GOT3 (cell line): ENCODE results near the gene ZNF24.

Experiments used
- DNase-seq: peaks from one replicate; lab custom pipeline; 2025; ENCODE audit warnings: mixed read lengths; lab: John Stamatoyannopoulos, UW

ZNF24 gene

GRCh38 chr18:35352778-35353177 is 8.6 kb upstream of the ZNF24 start:
- no peak for DNase-seq

GRCh38 chr18:35352283-35352682 is 8.1 kb upstream of the ZNF24 start:
- no peak for DNase-seq

- DNase-seq = no peak
Measured at GRCh38 chr18:35348001-35348400, 3.8 kb upstream of the ZNF24 start.

GRCh38 chr18:35345950-35346349 is 1.7 kb upstream of the ZNF24 start:
- DNase-seq = no peak

GRCh38 chr18:35345460-35345921 is 1.3 kb upstream of the ZNF24 start:
- no peak for DNase-seq

GRCh38 chr18:35344736-35345459 is 678 bp upstream of the ZNF24 start:
- DNase-seq = no peak

GRCh38 chr18:35343488-35343935 is 708 bp downstream of the ZNF24 start:
- no peak for DNase-seq

GRCh38 chr18:35337286-35337685 is 6.9 kb downstream of the ZNF24 start:
- no peak for DNase-seq

- DNase-seq = no peak
Measured at GRCh38 chr18:35335866-35336265, 8.4 kb downstream of the ZNF24 start.

- no peak for DNase-seq
Measured at GRCh38 chr18:35334821-35335220, 9.4 kb downstream of the ZNF24 start.

- no peak for DNase-seq
Measured at GRCh38 chr18:35334212-35334611, 10.0 kb downstream of the ZNF24 start.

- no peak for DNase-seq
Measured at GRCh38 chr18:35331367-35332087, 12.7 kb downstream of the ZNF24 start.

GRCh38 chr18:35328868-35329267 is 15.4 kb downstream of the ZNF24 start:
- no peak for DNase-seq

GRCh38 chr18:35326695-35327387 is 17.4 kb downstream of the ZNF24 start:
- no peak for DNase-seq

- no peak for DNase-seq
Measured at GRCh38 chr18:35324926-35325655, 19.1 kb downstream of the ZNF24 start.

- DNase-seq = no peak
Measured at GRCh38 chr18:35322486-35323458, 21.4 kb downstream of the ZNF24 start.

GRCh38 chr18:35311496-35311895 is 32.7 kb downstream of the ZNF24 start:
- DNase-seq = no peak

GRCh38 chr18:35306588-35307250 is 37.5 kb downstream of the ZNF24 start:
- DNase-seq = no peak

- DNase-seq = no peak
Measured at GRCh38 chr18:35303610-35304009, 40.6 kb downstream of the ZNF24 start.

GRCh38 chr18:35296060-35296459 is 48.2 kb downstream of the ZNF24 start:
- DNase-seq = no peak
